ENCODE data around the gene AUP1.
A peak's percentile ranks its signal among the peaks of the same experiment; 100 is the strongest.
"Not testable (repeated sequence)": the region's sequence is repeated elsewhere in the genome, so short reads cannot be mapped to it uniquely, and the experiment has no call there.

The AUP1 gene

GRCh38 chr2:74486141-74486540 is 43.4 kb downstream of the AUP1 start:
- TF ChIP-seq, protein P1, sequence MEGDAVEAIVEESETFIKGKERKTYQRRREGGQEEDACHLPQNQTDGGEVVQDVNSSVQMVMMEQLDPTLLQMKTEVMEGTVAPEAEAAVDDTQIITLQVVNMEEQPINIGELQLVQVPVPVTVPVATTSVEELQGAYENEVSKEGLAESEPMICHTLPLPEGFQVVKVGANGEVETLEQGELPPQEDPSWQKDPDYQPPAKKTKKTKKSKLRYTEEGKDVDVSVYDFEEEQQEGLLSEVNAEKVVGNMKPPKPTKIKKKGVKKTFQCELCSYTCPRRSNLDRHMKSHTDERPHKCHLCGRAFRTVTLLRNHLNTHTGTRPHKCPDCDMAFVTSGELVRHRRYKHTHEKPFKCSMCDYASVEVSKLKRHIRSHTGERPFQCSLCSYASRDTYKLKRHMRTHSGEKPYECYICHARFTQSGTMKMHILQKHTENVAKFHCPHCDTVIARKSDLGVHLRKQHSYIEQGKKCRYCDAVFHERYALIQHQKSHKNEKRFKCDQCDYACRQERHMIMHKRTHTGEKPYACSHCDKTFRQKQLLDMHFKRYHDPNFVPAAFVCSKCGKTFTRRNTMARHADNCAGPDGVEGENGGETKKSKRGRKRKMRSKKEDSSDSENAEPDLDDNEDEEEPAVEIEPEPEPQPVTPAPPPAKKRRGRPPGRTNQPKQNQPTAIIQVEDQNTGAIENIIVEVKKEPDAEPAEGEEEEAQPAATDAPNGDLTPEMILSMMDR (conservative IDR thresholded peaks at IDR 0.05; ENCODE audit: low read depth), result no peak
- ChIA-PET POLR2A (ENCODE audit: low non-redundant PET) (no interaction called here), CTCF (no interaction called here)
- no peak overlapping the region for H3K27ac ChIP-seq
- no peak for DNase-seq (ENCODE audit: low spot score)

GRCh38 chr2:74483675-74484164 is 45.8 kb downstream of the AUP1 start:
- peak overlapping the region; percentile 90 for H3K27ac ChIP-seq
- POLR2A ChIA-PET (ENCODE audit: low non-redundant PET), result interaction anchor here (0.5 to 1.1 kb wide), 2 partner anchors 20 to 47 kb away, joined by 3 to 4 read pairs; no protein-coding TSS in a partner anchor
- CTCF ChIA-PET, result interaction anchor here (0.5 to 3.6 kb wide), 17 partner anchors 9 to 144 kb away, joined by 3 to 41 read pairs (median 5); partner anchors contain the start of genes AUP1, HTRA2, INO80B and PCGF1
- not testable (repeated sequence) for DNase-seq (ENCODE audit: low spot score)

DNA sequence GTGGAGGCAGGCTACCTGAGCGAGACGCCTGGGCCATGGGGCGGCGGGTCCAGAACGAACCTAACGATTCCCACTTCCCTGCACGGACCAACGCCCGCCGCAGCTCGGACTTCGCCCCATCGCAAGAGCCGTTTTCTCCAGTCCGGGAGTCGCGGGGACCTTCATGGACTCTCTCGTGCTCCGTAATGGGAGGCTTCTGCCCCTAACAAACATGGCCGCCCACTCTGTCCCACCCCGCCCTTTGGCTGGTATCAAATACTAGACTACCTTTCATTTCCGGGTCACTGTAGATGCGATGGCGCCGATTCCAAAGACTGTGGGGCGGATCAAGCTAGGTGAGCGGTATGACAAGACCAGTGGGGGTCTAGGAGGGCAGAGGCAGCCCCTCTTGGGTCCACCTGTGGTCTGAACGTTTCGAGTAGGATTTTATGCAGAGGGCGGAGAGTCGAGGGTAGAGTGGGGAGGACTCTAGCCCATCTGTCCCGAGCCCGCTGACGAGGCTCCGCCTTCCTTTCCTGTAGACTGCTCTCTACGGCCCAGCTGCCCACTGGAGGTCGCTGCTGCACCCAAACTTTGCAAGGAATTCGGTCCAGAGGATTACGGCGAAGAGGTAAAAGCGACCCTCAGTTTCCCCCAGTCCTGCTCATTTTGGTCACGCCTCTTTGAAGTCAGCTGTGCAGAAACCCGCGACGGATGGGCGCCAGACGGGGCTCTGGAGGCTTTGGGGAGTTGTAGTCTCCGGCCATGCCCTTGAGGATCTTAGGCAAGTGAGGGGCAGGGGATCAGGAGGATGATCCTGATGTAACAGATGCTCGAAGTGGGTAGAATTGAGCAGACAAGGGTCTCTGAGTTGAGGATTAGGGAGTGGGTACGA is 46.5 kb downstream of the AUP1 start, which contains the start of the genes CCDC142 and TTC31:
CCDC142 (minus strand) TSS at position 198 of the 874 bp plus-strand sequence; CDS start at position 37, 161 bp downstream.
TTC31 (plus strand) TSS at position 281 of the 874 bp plus-strand sequence; CDS start at position 296, 15 bp downstream.
- peak; percentile 93 for DNase-seq (ENCODE audit: low spot score)
- H3K27ac ChIP-seq, result peak within 1 kb of the TSS; percentile 90
- TF ChIP-seq, protein P1 (conservative IDR thresholded peaks at IDR 0.05; ENCODE audit: low read depth), result peak; percentile 89
- ChIA-PET POLR2A (ENCODE audit: low non-redundant PET) (interaction anchor here (0.5 to 1.5 kb wide), 4 partner anchors 10 to 252 kb away, joined by 3 to 5 read pairs (median 4); no protein-coding TSS in a partner anchor), CTCF (interaction anchor here (0.5 to 3.6 kb wide), 17 partner anchors 10 to 218 kb away, joined by 3 to 41 read pairs (median 4); partner anchors contain the start of genes AUP1, HTRA2, INO80B and PCGF1)

DNA sequence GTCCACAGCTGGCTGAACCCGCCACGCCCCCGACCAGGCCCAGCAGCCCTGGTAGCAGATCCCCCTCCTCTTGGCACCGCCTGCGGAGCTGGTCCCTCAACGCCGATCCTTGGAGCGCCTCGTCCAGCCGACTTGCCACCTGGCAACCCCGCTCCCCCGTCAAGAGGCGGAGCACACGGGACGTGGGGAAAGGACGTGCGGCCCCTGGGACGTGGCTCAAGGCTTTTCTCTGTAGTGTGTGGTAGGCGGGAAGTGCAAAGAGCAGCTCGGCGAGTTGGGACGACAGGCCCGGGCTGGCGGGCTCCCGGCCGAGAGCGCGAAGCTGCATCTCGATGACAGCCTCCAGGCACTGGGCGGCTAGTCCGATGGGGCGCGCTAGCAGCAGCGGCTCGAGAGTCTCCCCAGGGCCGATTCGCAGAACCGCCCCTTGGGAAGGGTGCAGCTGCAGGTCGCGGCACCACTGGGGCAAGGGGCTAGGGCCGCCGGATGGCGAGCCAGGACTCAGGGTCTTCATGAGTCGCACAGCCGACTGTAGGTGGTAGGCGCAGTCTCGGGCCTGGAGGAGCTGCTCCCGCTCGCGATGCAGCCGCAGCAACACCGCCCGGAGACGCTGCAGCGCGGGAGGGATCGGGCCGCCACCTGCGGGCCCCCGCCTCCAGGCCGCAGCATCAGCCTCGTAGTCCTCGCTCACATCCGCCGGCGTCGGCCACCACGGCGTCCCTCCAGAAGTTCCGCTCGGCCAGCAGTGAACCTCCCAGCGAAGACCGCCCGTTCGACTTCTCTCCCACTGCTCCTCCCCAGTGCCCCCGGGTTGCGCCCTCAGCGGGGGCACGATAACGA is 47.3 kb downstream of the AUP1 start:
- TF ChIP-seq, protein P1 (conservative IDR thresholded peaks at IDR 0.05; ENCODE audit: low read depth), result no peak
- H3K27ac ChIP-seq, result peak overlapping the region; percentile 90
- CTCF ChIA-PET, result interaction anchor here (1.0 to 3.6 kb wide), 7 partner anchors 9 to 106 kb away, joined by 4 to 41 read pairs (median 7); partner anchors contain the start of genes AUP1, HTRA2 and WBP1
- peak; percentile 21 for DNase-seq (ENCODE audit: low spot score)
- POLR2A ChIA-PET (ENCODE audit: low non-redundant PET), result interaction anchor here (0.6 to 1.5 kb wide), 4 partner anchors 9 to 252 kb away, joined by 3 to 7 read pairs (median 4); partner anchors contain the start of gene MRPL53

GRCh38 chr2:74481431-74481830 is 48.1 kb downstream of the AUP1 start:
- no peak for DNase-seq (ENCODE audit: low spot score)
- ChIA-PET POLR2A (ENCODE audit: low non-redundant PET) (interaction anchor here (0.9 to 1.0 kb wide), 2 partner anchors 9 to 25 kb away, joined by 4 to 7 read pairs; partner anchors contain the start of gene MRPL53), CTCF (interaction anchor here (1.7 to 3.6 kb wide), 3 partner anchors 8 to 49 kb away, joined by 6 to 41 read pairs (median 7); partner anchors contain the start of genes AUP1 and HTRA2)
- H3K27ac ChIP-seq, result peak overlapping the region; percentile 90
- TF ChIP-seq, protein P1 (conservative IDR thresholded peaks at IDR 0.05; ENCODE audit: low read depth), result no peak

All from RWPE1 (cell line).